Measurements from ENCODE around the gene KBTBD4.
A peak's percentile ranks its signal among the peaks of the same experiment; 100 is the strongest.
"Not testable (repeated sequence)": the region's sequence is repeated elsewhere in the genome, so short reads cannot be mapped to it uniquely, and the experiment has no call there.

Gene KBTBD4

DNA sequence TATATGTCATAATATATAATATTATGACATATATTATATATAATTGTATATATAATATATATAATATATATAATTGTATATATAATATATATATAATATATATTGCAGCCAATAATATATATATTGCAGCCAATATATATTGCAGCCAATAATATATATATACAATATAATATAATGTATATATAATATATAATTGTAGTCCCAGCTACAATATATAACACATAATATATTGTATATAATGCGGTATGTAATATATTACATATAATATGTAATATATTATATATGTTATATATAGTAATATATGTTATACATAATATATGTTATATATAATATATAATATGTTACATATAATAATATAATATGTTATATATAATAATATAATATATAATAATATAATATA lies 20.1 kb downstream of the KBTBD4 start:
- DNase-seq (ENCODE audit: extremely low read depth, low read depth) = no peak
- TF ChIP-seq, protein P1, sequence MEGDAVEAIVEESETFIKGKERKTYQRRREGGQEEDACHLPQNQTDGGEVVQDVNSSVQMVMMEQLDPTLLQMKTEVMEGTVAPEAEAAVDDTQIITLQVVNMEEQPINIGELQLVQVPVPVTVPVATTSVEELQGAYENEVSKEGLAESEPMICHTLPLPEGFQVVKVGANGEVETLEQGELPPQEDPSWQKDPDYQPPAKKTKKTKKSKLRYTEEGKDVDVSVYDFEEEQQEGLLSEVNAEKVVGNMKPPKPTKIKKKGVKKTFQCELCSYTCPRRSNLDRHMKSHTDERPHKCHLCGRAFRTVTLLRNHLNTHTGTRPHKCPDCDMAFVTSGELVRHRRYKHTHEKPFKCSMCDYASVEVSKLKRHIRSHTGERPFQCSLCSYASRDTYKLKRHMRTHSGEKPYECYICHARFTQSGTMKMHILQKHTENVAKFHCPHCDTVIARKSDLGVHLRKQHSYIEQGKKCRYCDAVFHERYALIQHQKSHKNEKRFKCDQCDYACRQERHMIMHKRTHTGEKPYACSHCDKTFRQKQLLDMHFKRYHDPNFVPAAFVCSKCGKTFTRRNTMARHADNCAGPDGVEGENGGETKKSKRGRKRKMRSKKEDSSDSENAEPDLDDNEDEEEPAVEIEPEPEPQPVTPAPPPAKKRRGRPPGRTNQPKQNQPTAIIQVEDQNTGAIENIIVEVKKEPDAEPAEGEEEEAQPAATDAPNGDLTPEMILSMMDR (IDR thresholded peaks at IDR 0.05; ENCODE audit: low read depth, low read length) = no peak

DNA sequence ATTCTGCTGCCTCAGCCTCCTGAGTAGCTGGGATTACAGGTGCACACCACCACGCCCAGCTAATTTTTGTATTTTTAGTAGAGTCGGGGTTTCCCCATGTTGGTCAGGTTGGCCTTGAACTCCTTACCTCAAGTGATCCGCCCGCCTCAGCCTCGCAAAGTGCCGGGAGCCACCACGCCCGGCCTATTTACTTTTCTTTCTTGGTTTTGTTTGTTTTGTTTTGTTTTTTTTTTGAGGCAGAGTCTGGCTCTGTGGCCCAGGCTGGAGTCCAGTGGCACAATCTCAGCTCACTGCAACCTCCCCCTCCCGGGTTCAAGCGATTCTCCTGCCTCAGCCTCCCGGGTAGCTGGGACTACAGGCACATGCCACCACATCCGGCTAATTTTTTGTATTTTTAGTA lies 21.8 kb downstream of the KBTBD4 start:
- DNase-seq (ENCODE audit: extremely low read depth, low read depth) = not testable (repeated sequence)

DNA sequence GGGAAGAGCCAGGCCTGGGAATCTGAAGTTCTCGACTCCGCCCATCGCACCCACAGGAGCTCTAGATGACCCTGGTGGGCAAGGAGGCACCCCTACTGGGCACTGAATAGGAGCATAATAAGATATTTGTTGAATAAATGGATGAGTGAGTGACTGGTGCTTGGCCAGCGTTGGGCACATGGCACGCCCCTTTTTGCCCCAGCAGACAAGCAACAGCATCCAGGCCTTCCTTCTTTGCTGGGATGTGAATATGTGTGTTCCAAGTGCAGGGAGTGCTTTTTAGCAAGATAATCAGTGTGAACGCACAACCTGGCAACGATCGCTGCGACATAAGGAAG lies 25.4 kb downstream of the KBTBD4 start:
- no peak for DNase-seq (ENCODE audit: extremely low read depth, low read depth)
- TF ChIP-seq, protein P1 (IDR thresholded peaks at IDR 0.05; ENCODE audit: low read depth, low read length) = no peak

DNA sequence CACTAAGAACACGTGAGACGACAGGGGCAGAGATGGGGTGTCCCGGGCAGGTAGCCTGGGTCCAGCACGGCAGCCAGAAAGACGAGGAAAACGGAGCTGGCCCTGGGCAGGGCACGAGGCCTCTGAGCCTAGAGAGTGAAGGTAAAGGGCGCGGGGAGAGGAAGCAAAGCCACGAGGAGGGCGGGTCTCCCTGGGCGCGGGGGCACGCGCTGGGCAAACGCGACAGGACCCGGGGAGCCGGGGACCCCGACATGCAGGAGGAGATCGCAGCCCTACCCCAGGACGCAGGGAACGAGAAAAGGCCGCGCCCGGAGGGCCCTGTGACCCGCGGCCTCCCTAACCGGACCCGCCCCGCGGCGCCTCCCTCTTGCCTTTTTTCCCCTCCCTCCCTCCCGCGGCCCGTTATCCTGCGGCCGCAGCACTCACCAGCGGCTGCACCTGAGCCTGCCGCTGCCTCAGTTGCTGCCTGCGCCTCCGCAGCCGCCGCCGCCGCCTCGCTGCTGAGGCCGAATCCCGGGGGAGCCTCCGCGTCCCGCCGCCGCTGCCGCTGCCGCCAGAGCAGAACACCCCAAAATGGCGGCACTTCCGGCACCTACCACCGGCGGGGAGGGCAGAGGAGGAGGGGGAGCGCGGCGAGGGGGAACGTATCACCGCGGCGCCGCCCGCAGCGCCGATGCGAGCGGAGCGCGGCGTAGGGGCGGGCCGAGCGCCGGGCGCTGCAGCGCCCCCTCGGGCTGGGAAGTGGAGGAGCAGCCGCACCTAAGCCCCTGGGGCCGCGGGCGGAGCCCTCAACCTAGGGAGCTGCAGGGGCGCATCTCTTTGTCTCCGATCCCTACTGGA lies 26.0 kb downstream of the KBTBD4 start, which contains the start of gene CELF1:
Gene CELF1 (minus strand): TSS at position 567 of the 840 bp plus-strand sequence. CDS start 53,609 bp downstream, outside the sequence.
- peak; percentile 77 for DNase-seq (ENCODE audit: extremely low read depth, low read depth)
- TF ChIP-seq, protein P1 (IDR thresholded peaks at IDR 0.05; ENCODE audit: low read depth, low read length) = peak; percentile 52

DNA sequence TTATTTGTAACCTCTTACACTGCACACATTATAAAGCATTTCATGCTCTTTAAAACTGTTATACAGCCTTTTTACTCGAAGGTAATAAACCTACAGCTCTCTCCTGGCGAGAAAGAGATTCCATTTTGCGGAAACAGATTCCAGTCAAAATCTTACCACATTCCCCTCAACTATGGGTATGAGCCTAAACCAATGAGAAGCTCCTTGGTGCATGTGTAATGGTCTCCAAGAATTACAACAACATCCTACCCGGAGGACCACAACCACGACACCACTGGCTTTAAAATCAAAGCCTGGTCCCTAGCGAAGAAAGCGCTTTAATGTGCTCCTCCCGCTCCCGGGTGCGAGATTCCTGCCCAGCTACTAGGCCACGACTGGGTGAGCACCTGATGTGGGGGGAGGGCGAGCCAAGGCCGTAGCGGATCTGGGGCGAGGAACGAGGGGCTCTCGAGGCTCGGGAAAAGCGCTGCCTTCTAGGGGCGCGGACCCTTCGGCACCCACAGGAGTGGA lies 26.7 kb downstream of the KBTBD4 start:
- no peak for DNase-seq (ENCODE audit: extremely low read depth, low read depth)
- TF ChIP-seq, protein P1 (IDR thresholded peaks at IDR 0.05; ENCODE audit: low read depth, low read length) = no peak

DNA sequence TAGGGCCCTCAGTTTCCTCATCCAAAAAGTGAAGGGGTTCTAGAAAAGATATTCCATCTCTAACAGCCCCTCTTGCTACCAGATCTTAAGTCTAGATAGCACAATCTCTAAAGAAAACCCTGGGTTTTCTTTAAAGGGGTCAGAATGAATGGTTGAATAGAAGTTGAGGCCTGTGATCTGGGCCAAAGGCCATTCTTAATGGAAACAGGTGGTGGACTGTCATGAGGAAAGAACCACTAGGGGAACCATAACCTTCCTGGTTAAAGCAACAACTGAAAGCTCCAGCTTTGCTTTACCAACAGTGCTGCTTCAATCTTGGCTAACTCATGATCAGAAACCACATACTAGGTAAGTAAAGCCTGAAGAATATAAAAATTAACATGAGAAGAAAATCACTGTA lies 27.7 kb downstream of the KBTBD4 start:
- TF ChIP-seq, protein P1 (IDR thresholded peaks at IDR 0.05; ENCODE audit: low read depth, low read length) = peak; percentile 33
- DNase-seq (ENCODE audit: extremely low read depth, low read depth) = no peak

DNA sequence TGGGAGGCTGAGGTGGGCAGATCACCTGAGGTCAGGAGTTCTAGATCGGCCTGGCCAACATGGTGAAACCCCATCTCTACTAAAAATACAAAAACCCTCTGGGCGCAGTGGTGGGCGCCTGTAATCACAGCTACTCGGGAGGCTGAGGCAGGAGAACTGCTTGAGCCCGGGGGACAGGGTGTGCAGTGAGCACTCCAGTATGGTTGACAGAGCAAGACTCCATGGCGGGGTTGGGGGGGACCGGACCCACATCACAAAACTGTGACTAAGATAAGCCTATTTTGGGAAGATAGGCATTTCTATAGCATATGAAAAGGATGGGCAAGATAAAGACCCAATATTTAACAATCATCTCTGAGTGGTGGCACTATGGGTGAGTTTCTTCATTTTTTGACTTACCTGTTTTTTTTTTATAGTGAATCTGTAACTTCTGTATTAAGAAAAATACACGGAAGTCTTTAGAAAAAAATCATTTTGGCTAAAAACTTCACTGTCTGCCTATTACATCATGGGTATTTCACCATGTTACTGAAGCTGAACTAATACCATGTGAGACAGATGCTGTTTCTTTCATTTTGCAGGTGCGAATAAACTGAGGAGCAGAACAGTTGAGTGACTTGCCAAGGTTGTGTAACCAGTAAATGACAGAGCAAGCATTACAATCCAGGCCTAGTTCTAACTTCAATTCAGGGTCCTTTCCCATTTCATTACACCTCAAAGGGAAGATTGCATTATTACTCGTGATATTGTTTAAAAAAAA lies 28.3 kb downstream of the KBTBD4 start:
- no peak for DNase-seq (ENCODE audit: extremely low read depth, low read depth)
- TF ChIP-seq, protein P1 (IDR thresholded peaks at IDR 0.05; ENCODE audit: low read depth, low read length) = no peak

DNA sequence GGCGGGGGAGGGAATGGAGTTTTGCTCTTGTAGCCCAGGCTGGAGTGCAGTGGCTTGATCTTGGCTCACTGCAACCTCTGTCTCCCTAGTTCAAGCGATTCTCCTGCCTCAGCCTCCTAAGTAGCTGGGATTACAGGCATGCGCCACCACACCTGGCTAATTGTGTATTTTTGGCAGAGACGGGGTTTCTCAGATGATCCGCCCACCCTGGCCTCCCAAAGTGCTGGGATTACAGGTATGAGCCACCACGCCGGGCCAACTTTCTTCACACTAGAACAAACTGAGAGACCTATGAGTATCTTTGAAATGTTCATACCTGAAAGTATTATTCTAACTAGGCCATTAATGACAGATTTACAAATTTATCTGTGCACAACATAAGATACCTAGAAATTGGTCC lies 32.5 kb downstream of the KBTBD4 start:
- DNase-seq (ENCODE audit: extremely low read depth, low read depth) = not testable (repeated sequence)
